Pancreas (tissue), 10 donors: ENCODE data around the gene KRT6A. TPM values are rescaled to one million over a fixed set of nuclear protein-coding genes. Genes with fewer than 3 reads are reported as not detected.
A peak's percentile ranks its signal among the peaks of the same experiment; 100 is the strongest.

ENCODE experiments used
- ATAC-seq, 4 donors: fragments of 200-7000 bp; cut with Tn5 transposase; one replicate each; pipeline versions ENCODE4 v1.8.0 to v1.9.1; 2020; ENCODE audit warnings: mild to moderate bottlenecking in 4 of 4, moderate library complexity in 4 of 4
- DNase-seq, 6 donors: peaks; one replicate each; pipeline ENCODE4 v3.0.0-alpha.2; 2020
- FAIRE-seq: peaks from 2 replicates; lab custom pipeline; 2012; peaks lifted over from hg19 to GRCh38; lab: Jason Lieb, UNC
- H3K27ac ChIP-seq, 4 donors: fragments of 200-600 bp; sonication (generic); 1 replicate in 3 of 4; 2 replicates in 1 of 4; pipeline versions ENCODE4 v1.5.0 to v1.8.0; 2020
- H3K27me3 ChIP-seq, 4 donors: fragments of 200-600 bp; one replicate each; pipeline ENCODE4 v1.8.0; 2021
- H3K36me3 ChIP-seq, 3 donors: fragments of 200-600 bp; sonication (generic) in 1 of 3; one replicate each; pipeline versions ENCODE4 v1.5.0 to v1.8.0; 2020 to 2021
- H3K4me1 ChIP-seq, 3 donors: fragments of 200-600 bp; one replicate each; pipeline ENCODE4 v1.8.0; 2021
- H3K4me3 ChIP-seq, 4 donors: fragments of 200-600 bp; sonication (generic) in 2 of 4; one replicate each; pipeline versions ENCODE4 v1.5.0 to v1.8.0; 2020 to 2021
- H3K9me3 ChIP-seq, 4 donors: fragments of 200-600 bp; one replicate each; pipeline ENCODE4 v1.8.0; 2021
- WGBS, 2 donors: extraction: QIAGEN DNeasy Blood & Tissue Kit; methylation state at CpG; one replicate each; pipeline ENCODE4 v1.1.7; 2013; 5-methylcytosine and 5-hydroxymethylcytosine counted together
- intact Hi-C, 3 donors: fragments of 100-400 bp; cut with DNase I; formaldehyde crosslinking; loops; one replicate each; pipeline versions ENCODE4 v1.11.1 to v1.14.2; 2022
- polyA plus RNA-seq, 2 donors: library from polyadenylated mRNA; stranded (reverse); fragments of 200-250 nt; gene quantifications; one replicate each; pipeline ENCODE4 v1.2.3, GENCODE V29; 2013
- total RNA-seq, 6 donors: library from RNA; stranded (reverse); fragmentation: NEBNext Ultra II Directional in 4 of 6; extraction: Animal tissue kit (Norgen Biotek cat#: 25700) in 4 of 6; gene quantifications; one replicate each; pipeline versions ENCODE4 v1.2.1 to v1.2.4, GENCODE V29; 2021 to 2023
- TF ChIP-seq, protein P1 (sequence below), 4 donors: fragments of 200-600 bp; sonication (generic) in 3 of 4; IDR thresholded peaks; one replicate each; pipeline versions ENCODE4 v1.5.0 to v1.8.0; 2021; ENCODE audit warnings: antibody characterized with exemption in 4 of 4
- donor health status: healthy with polysubstance abuse.
- donor health status: DM: no; HTN: no; CAD: no; lungs with moderate emphysema.
- donor health status: DM: no; HTN: no; CAD: no.
- donor health status: control.
- donor health status: control.
- donor health status: Bipolar disorder and iron deficiency.
- donor health status: DM: yes; HTN: yes; CAD: no.
- donor health status: DM: no; HTN: no; CAD: no.
- donor health status: DM: no; HTN: no; CAD: no.
- donor health status: DM: yes; HTN: yes; CAD: no.

Gene KRT6A
- total and polyA plus RNA-seq, 8 donors = 0.15 to 2.2 (median 0.82) TPM; not detected in 5

DNA sequence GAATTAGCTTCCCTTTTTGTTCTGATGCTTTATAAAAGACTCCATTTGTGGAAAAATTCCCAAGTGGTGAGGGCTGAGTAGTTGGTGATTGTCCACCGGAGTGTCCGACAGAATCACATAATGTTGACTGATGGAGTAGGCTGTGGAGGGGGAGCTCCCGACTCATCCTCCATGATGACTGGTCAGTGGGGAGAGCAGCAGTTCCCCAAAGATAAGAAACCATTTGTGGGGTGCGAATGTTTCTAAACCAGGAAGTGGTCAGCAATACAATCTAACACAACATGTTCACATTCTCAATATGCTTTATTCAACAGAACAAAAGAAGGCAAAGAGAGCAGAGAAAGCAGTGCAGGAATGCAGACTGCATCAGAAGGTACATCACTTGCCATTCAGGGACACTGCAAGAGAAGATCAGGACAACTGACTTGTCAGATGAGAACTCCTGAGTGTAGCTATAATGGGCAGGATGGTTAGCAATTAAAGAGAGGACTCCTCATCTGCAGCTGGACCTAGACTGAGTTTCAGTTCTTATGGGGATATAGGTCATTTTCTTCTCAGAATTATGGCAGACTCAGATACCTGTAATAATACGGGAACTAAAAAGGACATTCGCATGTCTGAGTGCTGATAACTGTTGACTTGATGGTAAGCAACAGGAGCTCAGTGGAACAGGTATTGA is 46.6 kb downstream of the KRT6A start:
- FAIRE-seq (no peak), DNase-seq (no peak), ATAC-seq (no peak)
- Histone ChIP-seq H3K27ac (no peak overlapping the region), H3K4me3 (no peak overlapping the region), H3K36me3 (no peaks in the 10 kb centered on the region), H3K27me3 (no peaks in the 10 kb centered on the region), H3K4me1 (no peaks in the 10 kb centered on the region), H3K9me3 (no peaks in the 10 kb centered on the region)
- TF ChIP-seq, protein P1, sequence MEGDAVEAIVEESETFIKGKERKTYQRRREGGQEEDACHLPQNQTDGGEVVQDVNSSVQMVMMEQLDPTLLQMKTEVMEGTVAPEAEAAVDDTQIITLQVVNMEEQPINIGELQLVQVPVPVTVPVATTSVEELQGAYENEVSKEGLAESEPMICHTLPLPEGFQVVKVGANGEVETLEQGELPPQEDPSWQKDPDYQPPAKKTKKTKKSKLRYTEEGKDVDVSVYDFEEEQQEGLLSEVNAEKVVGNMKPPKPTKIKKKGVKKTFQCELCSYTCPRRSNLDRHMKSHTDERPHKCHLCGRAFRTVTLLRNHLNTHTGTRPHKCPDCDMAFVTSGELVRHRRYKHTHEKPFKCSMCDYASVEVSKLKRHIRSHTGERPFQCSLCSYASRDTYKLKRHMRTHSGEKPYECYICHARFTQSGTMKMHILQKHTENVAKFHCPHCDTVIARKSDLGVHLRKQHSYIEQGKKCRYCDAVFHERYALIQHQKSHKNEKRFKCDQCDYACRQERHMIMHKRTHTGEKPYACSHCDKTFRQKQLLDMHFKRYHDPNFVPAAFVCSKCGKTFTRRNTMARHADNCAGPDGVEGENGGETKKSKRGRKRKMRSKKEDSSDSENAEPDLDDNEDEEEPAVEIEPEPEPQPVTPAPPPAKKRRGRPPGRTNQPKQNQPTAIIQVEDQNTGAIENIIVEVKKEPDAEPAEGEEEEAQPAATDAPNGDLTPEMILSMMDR (IDR thresholded peaks at IDR 0.05) = no peak
- intact Hi-C loops = no loop called here
- WGBS, 2 donors = 80 to 88% methylated on average over 6 of the region's 6 CpGs

DNA sequence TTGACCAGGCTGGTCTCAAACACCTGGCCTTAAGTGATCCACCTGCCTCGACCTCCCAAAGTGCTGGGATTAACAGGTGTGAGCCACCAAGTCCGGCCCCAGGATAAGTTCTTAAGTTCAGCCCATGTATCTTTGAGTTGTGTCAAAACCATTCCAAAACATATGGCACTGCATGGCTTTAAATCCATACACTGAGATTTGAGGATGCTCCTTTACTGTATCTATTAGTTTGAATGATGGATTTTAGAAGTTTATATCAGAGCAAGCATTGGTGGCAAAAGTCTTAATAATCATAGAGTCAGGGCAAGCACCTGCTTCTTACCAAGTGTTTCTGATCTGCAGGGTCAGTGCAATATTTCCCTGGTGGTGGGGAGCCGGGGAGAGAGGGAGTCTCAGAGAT is 47.2 kb downstream of the KRT6A start:
- Histone ChIP-seq H3K27ac (no peak overlapping the region), H3K4me3 (no peak overlapping the region), H3K4me1 (no peaks in the 10 kb centered on the region), H3K27me3 (no peaks in the 10 kb centered on the region), H3K9me3 (no peaks in the 10 kb centered on the region), H3K36me3 (no peaks in the 10 kb centered on the region)
- intact Hi-C loops = no loop called here
- ATAC-seq = no peak
- DNase-seq = no peak
- FAIRE-seq = no peak
- WGBS, 2 donors = 45 to 56% methylated on average over 3 of the region's 3 CpGs
- TF ChIP-seq, protein P1 (IDR thresholded peaks at IDR 0.05) = no peak

DNA sequence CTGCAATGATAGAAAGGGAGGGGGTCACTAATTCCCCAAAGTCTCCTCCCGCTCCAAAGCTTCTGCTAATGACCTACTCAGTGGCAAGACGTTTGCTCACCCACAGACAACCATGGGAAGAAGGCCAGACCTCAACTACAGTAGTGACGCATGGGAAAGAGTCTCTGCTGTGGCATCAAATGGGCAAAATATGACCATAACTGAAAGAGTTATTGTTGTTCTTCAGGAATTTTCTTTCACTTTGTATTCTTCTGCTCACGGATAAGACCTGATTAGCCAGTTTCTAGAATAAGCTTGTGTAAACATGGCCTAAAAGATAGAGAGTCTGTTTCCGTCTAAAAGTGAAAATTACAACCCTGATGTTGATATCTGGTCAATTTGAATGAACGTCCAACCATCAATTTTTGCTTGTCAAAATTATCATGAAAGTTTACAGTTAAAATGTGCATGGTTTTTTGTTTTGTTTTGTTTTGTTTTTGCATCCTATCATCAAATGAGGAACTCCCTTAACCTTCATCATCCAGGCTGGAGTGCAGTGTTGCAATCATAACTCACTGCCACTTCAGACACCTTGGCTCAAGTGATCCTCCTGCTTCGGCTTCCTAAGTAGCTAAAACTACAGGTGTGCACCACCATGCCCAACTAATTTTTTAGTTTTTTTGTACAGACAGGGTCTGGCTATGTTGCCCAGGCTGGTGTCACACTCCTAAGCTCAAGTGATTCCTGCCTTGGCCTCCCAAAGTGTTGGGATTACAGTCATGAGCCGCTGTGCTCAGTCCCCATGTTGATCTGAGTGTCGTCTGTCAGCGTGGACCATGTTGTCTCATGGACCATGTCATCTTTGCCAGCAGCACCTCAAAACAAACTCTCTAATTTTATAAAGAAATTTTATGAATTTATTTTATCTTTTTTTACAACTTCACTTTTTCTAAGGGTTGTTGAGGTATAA is 48.1 kb downstream of the KRT6A start:
- Histone ChIP-seq H3K27ac (peak overlapping the region in 2 of 4 donors; percentile 58 to 60), H3K4me3 (no peak overlapping the region), H3K9me3 (no peaks in the 10 kb centered on the region), H3K4me1 (no peaks in the 10 kb centered on the region), H3K27me3 (no peaks in the 10 kb centered on the region), H3K36me3 (no peaks in the 10 kb centered on the region)
- peak in 3 of 4 donors; percentile 29 to 69 (median 46) for ATAC-seq
- FAIRE-seq = no peak
- no peak for DNase-seq
- TF ChIP-seq, protein P1 (IDR thresholded peaks at IDR 0.05) = no peak
- intact Hi-C loops = no loop called here
- 44 to 51% methylated on average over 10 of the region's 10 CpGs for WGBS, 2 donors

DNA sequence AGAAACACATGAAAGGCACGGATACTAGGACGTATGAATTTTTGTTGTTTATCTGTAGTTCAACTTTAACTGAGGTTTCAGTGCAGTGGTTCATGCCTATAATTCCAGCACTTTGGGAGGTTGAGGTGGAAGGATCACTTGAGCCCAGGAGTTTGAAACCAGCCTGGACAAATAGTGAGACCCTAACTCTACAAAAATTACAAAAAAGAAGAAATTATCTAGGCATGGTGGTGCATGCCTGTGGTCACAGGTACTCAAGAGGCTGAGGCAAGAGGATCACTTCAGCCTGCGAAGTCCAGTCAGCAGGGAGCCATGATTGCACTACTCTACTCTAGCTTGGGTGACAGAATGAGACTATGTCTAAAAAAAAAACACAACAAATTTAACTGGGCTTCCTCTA is 49.1 kb downstream of the KRT6A start:
- Histone ChIP-seq H3K36me3 (no peaks in the 10 kb centered on the region), H3K27me3 (no peaks in the 10 kb centered on the region), H3K27ac (peak overlapping the region in 2 of 4 donors; percentile 58 to 60), H3K4me3 (no peak overlapping the region), H3K9me3 (no peaks in the 10 kb centered on the region), H3K4me1 (no peaks in the 10 kb centered on the region)
- DNase-seq (no peak), FAIRE-seq (no peak), ATAC-seq (no peak)
- TF ChIP-seq, protein P1 (IDR thresholded peaks at IDR 0.05) = no peak
- WGBS, 2 donors = 87 to 95% methylated on average over 3 of the region's 3 CpGs
- intact Hi-C loops = no loop called here
